CD4-positive, alpha-beta T cell treated with Interleukin-4 for 1 hour (primary cell): ENCODE measurements around the gene CFAP410.
"Not testable (repeated sequence)": the region's sequence is repeated elsewhere in the genome, so short reads cannot be mapped to it uniquely, and the experiment has no call there.

Experiments used
- DNase-seq, 2 donors: peaks; one replicate each; pipeline ENCODE4 v3.0.0-alpha.2; 2020 to 2022

Gene CFAP410

GRCh38 chr21:44349847-44350772 is 10.9 kb upstream of the CFAP410 start:
- no peak for DNase-seq

- no peak for DNase-seq
Observed at GRCh38 chr21:44349416-44349846, 10.2 kb upstream of the CFAP410 start.

GRCh38 chr21:44348861-44349260 is 9.7 kb upstream of the CFAP410 start:
- no peak for DNase-seq

GRCh38 chr21:44347911-44348451 is 8.8 kb upstream of the CFAP410 start:
- DNase-seq, result no peak

GRCh38 chr21:44345495-44345894 is 6.3 kb upstream of the CFAP410 start:
- DNase-seq, result no peak

GRCh38 chr21:44344541-44345183 is 5.5 kb upstream of the CFAP410 start:
- DNase-seq, result no peak

- not testable (repeated sequence) for DNase-seq
Observed at GRCh38 chr21:44342981-44343380, 3.8 kb upstream of the CFAP410 start.

GRCh38 chr21:44341726-44342458 is 2.7 kb upstream of the CFAP410 start:
- not testable (repeated sequence) for DNase-seq

- DNase-seq, result peak in 1 of 2 donors; percentile 54
Observed at GRCh38 chr21:44337941-44338895, 972 bp downstream of the CFAP410 start.

- DNase-seq, result no peak
Observed at GRCh38 chr21:44337449-44337848, 1.7 kb downstream of the CFAP410 start.

- no peak for DNase-seq
Observed at GRCh38 chr21:44335266-44336059, 3.7 kb downstream of the CFAP410 start.

GRCh38 chr21:44334329-44335030 is 4.7 kb downstream of the CFAP410 start:
- DNase-seq, result no peak

- DNase-seq, result no peak
Observed at GRCh38 chr21:44333509-44334328, 5.5 kb downstream of the CFAP410 start.

GRCh38 chr21:44332965-44333364 is 6.2 kb downstream of the CFAP410 start:
- DNase-seq, result no peak

GRCh38 chr21:44332383-44332782 is 6.8 kb downstream of the CFAP410 start:
- no peak for DNase-seq

- DNase-seq, result no peak
Observed at GRCh38 chr21:44331650-44332307, 7.4 kb downstream of the CFAP410 start.

GRCh38 chr21:44331209-44331608 is 8.0 kb downstream of the CFAP410 start:
- no peak for DNase-seq

- DNase-seq, result no peak
Observed at GRCh38 chr21:44330698-44331097, 8.5 kb downstream of the CFAP410 start.
